ENCODE data around the gene ACKR2.
A peak's percentile ranks its signal among the peaks of the same experiment; 100 is the strongest.

Gene ACKR2

GRCh38 chr3:42855219-42855546 lies 45.9 kb downstream of the ACKR2 start:
- no peak overlapping the region for H3K27ac ChIP-seq
- DNase-seq (ENCODE audit: low spot score): peak; percentile 36
- H3K4me3 ChIP-seq: no peak overlapping the region
- TF ChIP-seq, protein P1, sequence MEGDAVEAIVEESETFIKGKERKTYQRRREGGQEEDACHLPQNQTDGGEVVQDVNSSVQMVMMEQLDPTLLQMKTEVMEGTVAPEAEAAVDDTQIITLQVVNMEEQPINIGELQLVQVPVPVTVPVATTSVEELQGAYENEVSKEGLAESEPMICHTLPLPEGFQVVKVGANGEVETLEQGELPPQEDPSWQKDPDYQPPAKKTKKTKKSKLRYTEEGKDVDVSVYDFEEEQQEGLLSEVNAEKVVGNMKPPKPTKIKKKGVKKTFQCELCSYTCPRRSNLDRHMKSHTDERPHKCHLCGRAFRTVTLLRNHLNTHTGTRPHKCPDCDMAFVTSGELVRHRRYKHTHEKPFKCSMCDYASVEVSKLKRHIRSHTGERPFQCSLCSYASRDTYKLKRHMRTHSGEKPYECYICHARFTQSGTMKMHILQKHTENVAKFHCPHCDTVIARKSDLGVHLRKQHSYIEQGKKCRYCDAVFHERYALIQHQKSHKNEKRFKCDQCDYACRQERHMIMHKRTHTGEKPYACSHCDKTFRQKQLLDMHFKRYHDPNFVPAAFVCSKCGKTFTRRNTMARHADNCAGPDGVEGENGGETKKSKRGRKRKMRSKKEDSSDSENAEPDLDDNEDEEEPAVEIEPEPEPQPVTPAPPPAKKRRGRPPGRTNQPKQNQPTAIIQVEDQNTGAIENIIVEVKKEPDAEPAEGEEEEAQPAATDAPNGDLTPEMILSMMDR (IDR thresholded peaks at IDR 0.05): no peak

- TF ChIP-seq, protein P1 (IDR thresholded peaks at IDR 0.05): no peak
- no peak overlapping the region for H3K4me3 ChIP-seq
- H3K27ac ChIP-seq: no peak overlapping the region
- DNase-seq (ENCODE audit: low spot score): no peak
These were observed 46.5 kb downstream of the ACKR2 start for GRCh38 chr3:42855547-42856380.

- DNase-seq (ENCODE audit: low spot score): no peak
- TF ChIP-seq, protein P1 (IDR thresholded peaks at IDR 0.05): no peak
- Histone ChIP-seq H3K4me3 (no peak overlapping the region), H3K27ac (no peak overlapping the region)
These were observed 47.3 kb downstream of the ACKR2 start for GRCh38 chr3:42856544-42856943.

DNA sequence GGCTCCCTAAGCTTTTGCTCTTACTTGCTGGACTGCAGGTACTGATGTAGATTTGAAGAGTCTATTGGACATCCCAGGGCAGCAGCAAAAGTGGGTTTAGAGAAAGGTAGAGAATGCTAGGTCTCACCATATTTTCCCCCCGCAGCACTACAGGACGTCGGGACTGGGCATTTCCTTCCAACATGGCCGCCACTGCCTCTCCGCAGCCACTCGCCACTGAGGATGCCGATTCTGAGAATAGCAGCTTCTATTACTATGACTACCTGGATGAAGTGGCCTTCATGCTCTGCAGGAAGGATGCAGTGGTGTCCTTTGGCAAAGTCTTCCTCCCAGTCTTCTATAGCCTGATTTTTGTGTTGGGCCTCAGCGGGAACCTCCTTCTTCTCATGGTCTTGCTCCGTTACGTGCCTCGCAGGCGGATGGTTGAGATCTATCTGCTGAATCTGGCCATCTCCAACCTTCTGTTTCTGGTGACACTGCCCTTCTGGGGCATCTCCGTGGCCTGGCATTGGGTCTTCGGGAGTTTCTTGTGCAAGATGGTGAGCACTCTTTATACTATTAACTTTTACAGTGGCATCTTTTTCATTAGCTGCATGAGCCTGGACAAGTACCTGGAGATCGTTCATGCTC lies 55.2 kb downstream of the ACKR2 start:
- peak; percentile 59 for DNase-seq (ENCODE audit: low spot score)
- TF ChIP-seq, protein P1 (IDR thresholded peaks at IDR 0.05): no peak
- H3K27ac ChIP-seq: no peak overlapping the region
- no peak overlapping the region for H3K4me3 ChIP-seq

DNA sequence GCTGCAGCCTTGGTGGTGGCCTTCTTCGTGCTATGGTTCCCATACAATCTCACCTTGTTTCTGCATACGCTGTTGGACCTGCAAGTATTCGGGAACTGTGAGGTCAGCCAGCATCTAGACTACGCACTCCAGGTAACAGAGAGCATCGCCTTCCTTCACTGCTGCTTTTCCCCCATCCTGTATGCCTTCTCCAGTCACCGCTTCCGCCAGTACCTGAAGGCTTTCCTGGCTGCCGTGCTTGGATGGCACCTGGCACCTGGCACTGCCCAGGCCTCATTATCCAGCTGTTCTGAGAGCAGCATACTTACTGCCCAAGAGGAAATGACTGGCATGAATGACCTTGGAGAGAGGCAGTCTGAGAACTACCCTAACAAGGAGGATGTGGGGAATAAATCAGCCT lies 56.0 kb downstream of the ACKR2 start:
- TF ChIP-seq, protein P1 (IDR thresholded peaks at IDR 0.05): no peak
- no peak overlapping the region for H3K4me3 ChIP-seq
- no peak overlapping the region for H3K27ac ChIP-seq
- DNase-seq (ENCODE audit: low spot score): peak; percentile 53

DNA sequence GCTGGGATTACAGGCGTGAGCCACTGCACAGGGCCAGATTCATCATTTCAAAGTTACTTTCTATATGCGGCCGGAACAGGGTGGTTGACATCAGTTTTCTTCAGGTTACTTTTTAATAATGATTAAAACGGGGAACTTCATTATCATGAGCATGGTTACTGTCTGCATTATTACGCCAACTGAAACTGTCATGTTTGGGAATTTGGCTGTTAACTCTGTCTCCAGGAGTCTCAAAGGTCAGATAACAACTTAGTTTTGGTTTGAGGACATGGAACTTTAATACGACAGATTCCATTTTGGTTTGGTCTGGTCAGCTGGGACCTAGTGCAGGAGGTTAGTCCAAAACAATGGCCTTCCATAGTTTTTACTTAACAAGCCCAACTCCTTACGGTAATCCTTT lies 57.9 kb downstream of the ACKR2 start:
- no peak overlapping the region for H3K4me3 ChIP-seq
- DNase-seq (ENCODE audit: low spot score): no peak
- TF ChIP-seq, protein P1 (IDR thresholded peaks at IDR 0.05): no peak
- no peak overlapping the region for H3K27ac ChIP-seq

- Histone ChIP-seq H3K27ac (no peak overlapping the region), H3K4me3 (no peak overlapping the region)
- TF ChIP-seq, protein P1 (IDR thresholded peaks at IDR 0.05): no peak
- DNase-seq (ENCODE audit: low spot score): no peak
These were observed 59.6 kb downstream of the ACKR2 start for GRCh38 chr3:42868841-42869240.

Data from coronary artery (tissue), 2 donors.